ENCODE measurements around the gene ART3. TPM values are rescaled to one million over a fixed set of nuclear protein-coding genes. Genes with fewer than 3 reads are reported as not detected.

The ART3 gene
- total RNA-seq, 2 experiments from 2014 or later = not detected

DNA sequence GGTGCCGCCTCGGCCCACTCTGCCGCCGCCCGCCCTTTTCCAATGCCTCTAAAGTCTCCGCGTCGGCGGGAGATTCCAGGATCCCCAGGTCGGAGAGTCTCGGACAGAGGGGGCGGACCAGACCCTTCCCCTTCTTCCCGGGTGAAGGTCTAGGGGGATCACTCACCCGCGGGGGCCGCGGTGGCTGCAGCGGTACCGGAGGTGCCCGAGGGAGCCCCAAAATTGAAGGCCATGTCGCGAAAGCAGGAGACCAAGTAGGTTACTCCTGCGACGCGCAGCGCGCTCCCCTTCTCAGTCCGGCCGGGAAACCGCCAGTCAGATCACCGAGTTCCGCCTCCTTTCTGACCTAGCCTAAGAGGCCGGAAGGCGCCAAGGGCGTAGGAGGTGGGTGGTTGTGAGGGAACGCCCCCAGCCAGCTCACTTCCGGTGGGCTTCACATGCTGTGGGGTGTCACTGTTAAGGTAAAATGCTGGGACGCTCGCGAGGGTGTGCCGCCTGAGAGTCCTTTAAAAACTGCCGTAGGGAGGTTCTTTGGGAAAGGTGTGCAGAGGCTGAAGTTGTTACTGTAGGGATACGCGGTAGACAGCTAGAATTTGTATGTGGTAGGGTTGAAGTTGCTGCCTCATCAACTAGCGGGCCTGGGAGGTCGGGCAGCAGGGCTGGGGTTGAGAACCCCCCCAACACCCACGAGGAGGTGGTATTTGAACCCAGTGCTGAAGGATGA lies 73.8 kb downstream of the ART3 start, which contains the start of gene NUP54:
Gene NUP54, minus strand, starts transcription at position 256 of the 724 bp plus-strand sequence. Its CDS starts 23 bp downstream, at position 233.
- Histone ChIP-seq H2AFZ (ENCODE audit: low read length) (peak within 1 kb of the TSS; percentile 95), H4K20me1 (ENCODE audit: insufficient read depth, low read length) (peaks cover 21% of the 10 kb centered on the region; the same call in 1 of the 2 replicates), H3K27ac (ENCODE audit: low read depth, low read length, poor library complexity, severe bottlenecking) (peak within 1 kb of the TSS; percentile 34), H3K9me2 (ENCODE audit: insufficient read depth, low read length) (no peaks in the 10 kb centered on the region), H3K36me3 (ENCODE audit: insufficient read depth, low read length) (peaks cover 19% of the 10 kb centered on the region), H3K4me3 (ENCODE audit: low read depth, low read length, poor library complexity, severe bottlenecking) (peak within 1 kb of the TSS; percentile 96), H3K4me1 (ENCODE audit: insufficient read depth, low read length, poor library complexity, severe bottlenecking) (peaks cover 25% of the 10 kb centered on the region), H3K79me2 (ENCODE audit: insufficient read depth, low read depth, low read length) (peaks cover 56% of the 10 kb centered on the region), H3K9me3 (ENCODE audit: low read length) (no peaks in the 10 kb centered on the region), H3K4me2 (ENCODE audit: low read length) (peak within 1 kb of the TSS; percentile 98)
- TF ChIP-seq EZH2phosphoT487 (IDR thresholded peaks at IDR 0.05; ENCODE audit: borderline replicate concordance, low read depth, low read length) = no peak
- TF ChIP-seq, protein P1, sequence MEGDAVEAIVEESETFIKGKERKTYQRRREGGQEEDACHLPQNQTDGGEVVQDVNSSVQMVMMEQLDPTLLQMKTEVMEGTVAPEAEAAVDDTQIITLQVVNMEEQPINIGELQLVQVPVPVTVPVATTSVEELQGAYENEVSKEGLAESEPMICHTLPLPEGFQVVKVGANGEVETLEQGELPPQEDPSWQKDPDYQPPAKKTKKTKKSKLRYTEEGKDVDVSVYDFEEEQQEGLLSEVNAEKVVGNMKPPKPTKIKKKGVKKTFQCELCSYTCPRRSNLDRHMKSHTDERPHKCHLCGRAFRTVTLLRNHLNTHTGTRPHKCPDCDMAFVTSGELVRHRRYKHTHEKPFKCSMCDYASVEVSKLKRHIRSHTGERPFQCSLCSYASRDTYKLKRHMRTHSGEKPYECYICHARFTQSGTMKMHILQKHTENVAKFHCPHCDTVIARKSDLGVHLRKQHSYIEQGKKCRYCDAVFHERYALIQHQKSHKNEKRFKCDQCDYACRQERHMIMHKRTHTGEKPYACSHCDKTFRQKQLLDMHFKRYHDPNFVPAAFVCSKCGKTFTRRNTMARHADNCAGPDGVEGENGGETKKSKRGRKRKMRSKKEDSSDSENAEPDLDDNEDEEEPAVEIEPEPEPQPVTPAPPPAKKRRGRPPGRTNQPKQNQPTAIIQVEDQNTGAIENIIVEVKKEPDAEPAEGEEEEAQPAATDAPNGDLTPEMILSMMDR (conservative IDR thresholded peaks at IDR 0.05; ENCODE audit: low read length) = no peak
- ChIA-PET CTCF (ENCODE audit: unreplicated experiment) (no interaction called here), POLR2A (interaction anchor here (1.5 kb wide), 1 partner anchor 22 kb away, joined by 3 read pairs; no protein-coding TSS in a partner anchor)
- peak; percentile 96 for DNase-seq (ENCODE audit: low spot score)
- no TSS peak for BruUV-seq (replicated peaks)
- intact Hi-C loops (cut with micrococcal nuclease; ENCODE audit: unreplicated experiment) = loop anchor here (1.0 to 2.0 kb wide), 2 partner anchors 50 to 158 kb away; partner anchors contain the start of gene SDAD1

DNA sequence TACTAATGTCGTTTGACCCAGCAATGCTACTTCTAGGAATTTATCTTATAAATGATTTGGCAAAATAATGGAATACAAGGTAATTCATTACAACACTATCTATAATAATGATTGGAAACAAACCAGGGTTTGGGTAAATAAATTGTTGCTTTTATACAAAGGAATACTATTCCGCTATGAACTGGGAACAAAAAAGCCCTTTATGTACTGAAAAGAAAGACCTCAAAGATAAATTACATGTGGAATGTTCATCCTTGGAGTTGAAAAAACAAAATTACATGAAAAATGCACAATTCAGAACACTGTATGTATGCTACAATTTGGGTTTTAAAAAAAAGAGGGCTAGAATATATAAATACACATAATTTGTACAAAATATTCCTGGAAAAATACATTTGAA lies 78.8 kb downstream of the ART3 start:
- Histone ChIP-seq H2AFZ (ENCODE audit: low read length) (no peak overlapping the region), H3K4me3 (ENCODE audit: low read depth, low read length, poor library complexity, severe bottlenecking) (no peak overlapping the region), H3K9me3 (ENCODE audit: low read length) (0 out of 2 replicates have a peak, but pooled peaks cover 4% of the 10 kb centered on the region), H3K9me2 (ENCODE audit: insufficient read depth, low read length) (0 out of 2 replicates have a peak, but pooled peaks cover 4% of the 10 kb centered on the region), H4K20me1 (ENCODE audit: insufficient read depth, low read length) (no peaks in the 10 kb centered on the region), H3K4me1 (ENCODE audit: insufficient read depth, low read length, poor library complexity, severe bottlenecking) (peaks cover 9% of the 10 kb centered on the region), H3K79me2 (ENCODE audit: insufficient read depth, low read depth, low read length) (peaks cover 9% of the 10 kb centered on the region; the same call in 1 of the 2 replicates), H3K4me2 (ENCODE audit: low read length) (no peak overlapping the region), H3K36me3 (ENCODE audit: insufficient read depth, low read length) (no peaks in the 10 kb centered on the region), H3K27ac (ENCODE audit: low read depth, low read length, poor library complexity, severe bottlenecking) (no peak overlapping the region)
- ChIA-PET POLR2A (no interaction called here), CTCF (ENCODE audit: unreplicated experiment) (no interaction called here)
- intact Hi-C loops (cut with micrococcal nuclease; ENCODE audit: unreplicated experiment) = no loop called here
- TF ChIP-seq, protein P1 (conservative IDR thresholded peaks at IDR 0.05; ENCODE audit: low read length) = no peak
- no peak for TF ChIP-seq EZH2phosphoT487 (IDR thresholded peaks at IDR 0.05; ENCODE audit: borderline replicate concordance, low read depth, low read length)
- no TSS peak for BruUV-seq (replicated peaks)
- no peak for DNase-seq (ENCODE audit: low spot score)

DNA sequence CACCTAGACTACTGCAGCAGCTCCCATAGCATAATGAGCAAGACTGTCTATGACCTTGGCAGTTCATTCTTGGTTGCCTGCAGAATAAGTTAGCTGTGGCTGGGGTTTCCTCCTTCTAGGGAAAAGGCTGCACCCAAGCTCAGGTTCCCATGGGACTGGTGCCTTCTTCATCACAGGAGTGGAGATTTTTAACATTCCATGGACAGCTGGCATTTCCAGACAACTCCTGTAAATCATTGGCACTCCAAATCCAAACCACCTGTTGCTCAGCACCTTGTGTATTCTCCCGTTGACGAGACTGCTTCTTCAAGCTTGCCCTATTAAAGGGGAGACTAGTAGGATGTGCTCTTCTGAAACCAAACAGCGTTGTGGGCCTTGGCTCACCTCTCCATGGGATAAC lies 81.5 kb downstream of the ART3 start:
- CTCF ChIA-PET (ENCODE audit: unreplicated experiment) = no interaction called here
- Histone ChIP-seq H3K36me3 (ENCODE audit: insufficient read depth, low read length) (no peaks in the 10 kb centered on the region), H4K20me1 (ENCODE audit: insufficient read depth, low read length) (no peaks in the 10 kb centered on the region), H3K4me3 (ENCODE audit: low read depth, low read length, poor library complexity, severe bottlenecking) (no peak overlapping the region), H3K9me3 (ENCODE audit: low read length) (0 out of 2 replicates have a peak, but pooled peaks cover 4% of the 10 kb centered on the region), H3K27ac (ENCODE audit: low read depth, low read length, poor library complexity, severe bottlenecking) (no peak overlapping the region), H3K4me1 (ENCODE audit: insufficient read depth, low read length, poor library complexity, severe bottlenecking) (no peaks in the 10 kb centered on the region), H3K9me2 (ENCODE audit: insufficient read depth, low read length) (0 out of 2 replicates have a peak, but pooled peaks cover 4% of the 10 kb centered on the region), H3K4me2 (ENCODE audit: low read length) (no peak overlapping the region), H3K79me2 (ENCODE audit: insufficient read depth, low read depth, low read length) (no peaks in the 10 kb centered on the region), H2AFZ (ENCODE audit: low read length) (no peak overlapping the region)
- BruUV-seq (replicated peaks) = no TSS peak
- TF ChIP-seq EZH2phosphoT487 (IDR thresholded peaks at IDR 0.05; ENCODE audit: borderline replicate concordance, low read depth, low read length) = no peak
- TF ChIP-seq, protein P1 (conservative IDR thresholded peaks at IDR 0.05; ENCODE audit: low read length) = no peak
- DNase-seq (ENCODE audit: low spot score) = no peak
- intact Hi-C loops (cut with micrococcal nuclease; ENCODE audit: unreplicated experiment) = no loop called here
- POLR2A ChIA-PET = interaction anchor here (0.6 to 1.2 kb wide), 3 partner anchors 10 to 1587 kb away, joined by 3 to 4 read pairs (median 4); no protein-coding TSS in a partner anchor

Data from OCI-LY7 (cell line).